Small intestine (tissue), 7 donors: ENCODE data around the gene UMAD1. TPM values are rescaled to one million over a fixed set of nuclear protein-coding genes. Genes with fewer than 3 reads are reported as not detected.

Experiments
- DNase-seq, 2 donors: peaks; one replicate each; pipeline versions ENCODE4 v3.0.0 to v3.0.0-alpha.2; 2013
- FAIRE-seq: peaks from 2 replicates; lab custom pipeline; 2012; peaks lifted over from hg19 to GRCh38; lab: Jason Lieb, UNC
- H3K27ac ChIP-seq, 3 donors: one replicate each; pipeline ENCODE4 v1.5.1; 2013; ENCODE audit warnings: low read length in 2 of 3, mild to moderate bottlenecking in 2 of 3, control low read depth in 1 of 3, inconsistent platforms in 1 of 3, low read depth in 1 of 3, moderate library complexity in 1 of 3
- H3K27me3 ChIP-seq, 3 donors: one replicate each; pipeline ENCODE4 v1.6.1; 2013; ENCODE audit warnings: low read length in 3 of 3, inconsistent platforms in 1 of 3; ENCODE audit not compliant: control insufficient read depth in 3 of 3, insufficient read depth in 3 of 3
- H3K36me3 ChIP-seq, 3 donors: one replicate each; pipeline ENCODE4 v1.6.1; 2013; ENCODE audit warnings: low read length in 3 of 3, inconsistent platforms in 1 of 3, low read depth in 1 of 3, mild to moderate bottlenecking in 1 of 3, moderate library complexity in 1 of 3; ENCODE audit not compliant: control insufficient read depth in 3 of 3, insufficient read depth in 2 of 3
- H3K4me1 ChIP-seq, 3 donors: one replicate each; pipeline ENCODE4 v1.6.1; 2013; ENCODE audit warnings: low read length in 2 of 3, inconsistent platforms in 1 of 3, low read depth in 1 of 3, mild to moderate bottlenecking in 1 of 3, moderate library complexity in 1 of 3; ENCODE audit not compliant: control insufficient read depth in 3 of 3, insufficient read depth in 2 of 3
- H3K4me3 ChIP-seq, 3 donors: one replicate each; pipeline ENCODE4 v1.5.1; 2013; ENCODE audit warnings: low read length in 3 of 3, control low read depth in 1 of 3, inconsistent platforms in 1 of 3, low read depth in 1 of 3, mild to moderate bottlenecking in 1 of 3, moderate library complexity in 1 of 3
- H3K9me3 ChIP-seq, 2 donors: one replicate each; pipeline ENCODE4 v1.6.1; 2013; ENCODE audit warnings: low read depth in 1 of 2, low read length in 1 of 2; ENCODE audit not compliant: control insufficient read depth in 2 of 2, insufficient read depth in 1 of 2
- WGBS, 3 donors: extraction: QIAGEN DNeasy Blood & Tissue Kit; methylation state at CpG; one replicate each; pipeline ENCODE4 v1.1.7; 2013; 5-methylcytosine and 5-hydroxymethylcytosine counted together
- polyA plus RNA-seq, 4 donors: library from polyadenylated mRNA; stranded (reverse) in 3 of 4; unstranded in 1 of 4; fragments of 200-250 nt in 3 of 4; fragments of 120-200 nt in 1 of 4; gene quantifications; one replicate each; pipeline versions ENCODE4 v1.2.1 to v1.2.3, GENCODE V29; 2013
- donor health status: healthy with polysubstance abuse.
- donor health status: control.
- donor health status: control.
- donor health status: Bipolar disorder and iron deficiency.
- donor health status: healthy.

UMAD1 gene
- polyA plus RNA-seq, 4 donors, result 9.2 to 21.2 (median 20.0) TPM

GRCh38 chr7:7698930-7699329 lies 58.4 kb downstream of the UMAD1 start:
- DNase-seq (no peak), FAIRE-seq (no peak)
- peaks cover 0 to 5% of the 10 kb centered on the region in 2 donors for H3K9me3 ChIP-seq
- peaks cover 0 to 3% (median 0%) of the 10 kb centered on the region in 3 donors for H3K4me1 ChIP-seq
- no peak overlapping the region for H3K4me3 ChIP-seq
- no peaks in the 10 kb centered on the region for H3K36me3 ChIP-seq
- no peak overlapping the region for H3K27ac ChIP-seq
- no peaks in the 10 kb centered on the region for H3K27me3 ChIP-seq
- WGBS, 3 donors, result 84 to 90% (median 86%) methylated on average over 2 of the region's 2 CpGs

GRCh38 chr7:7699380-7699779 lies 58.8 kb downstream of the UMAD1 start:
- no peak for DNase-seq
- H3K36me3 ChIP-seq, result no peaks in the 10 kb centered on the region
- FAIRE-seq, result no peak

GRCh38 chr7:7699970-7700369 lies 59.4 kb downstream of the UMAD1 start:
- no peak overlapping the region for H3K4me3 ChIP-seq
- H3K4me1 ChIP-seq, result peaks cover 0 to 3% (median 0%) of the 10 kb centered on the region in 3 donors
- H3K27me3 ChIP-seq, result no peaks in the 10 kb centered on the region
- no peak overlapping the region for H3K27ac ChIP-seq
- FAIRE-seq (no peak), DNase-seq (no peak)
- H3K9me3 ChIP-seq, result peaks cover 0 to 5% of the 10 kb centered on the region in 2 donors
- no peaks in the 10 kb centered on the region for H3K36me3 ChIP-seq

More at GRCh38 chr7:7699380-7699779, 58.8 kb downstream of the UMAD1 start:
- Histone ChIP-seq H3K27ac (no peak overlapping the region), H3K4me1 (peaks cover 0 to 3% (median 0%) of the 10 kb centered on the region in 3 donors), H3K27me3 (no peaks in the 10 kb centered on the region), H3K4me3 (no peak overlapping the region), H3K9me3 (peaks cover 0 to 5% of the 10 kb centered on the region in 2 donors)

GRCh38 chr7:7701527-7701926 lies 61.0 kb downstream of the UMAD1 start:
- 80 to 89% (median 87%) methylated on average over 1 of the region's 1 CpG for WGBS, 3 donors
- Histone ChIP-seq H3K36me3 (no peaks in the 10 kb centered on the region), H3K4me1 (peaks cover 0 to 3% (median 0%) of the 10 kb centered on the region in 3 donors), H3K9me3 (peaks cover 0 to 5% of the 10 kb centered on the region in 2 donors), H3K27me3 (no peaks in the 10 kb centered on the region), H3K4me3 (no peak overlapping the region), H3K27ac (no peak overlapping the region)
- DNase-seq (no peak), FAIRE-seq (no peak)

GRCh38 chr7:7702826-7703225 lies 62.3 kb downstream of the UMAD1 start:
- WGBS, 3 donors, result 26 to 62% (median 46%) methylated on average over 4 of the region's 4 CpGs
- Histone ChIP-seq H3K27ac (no peak overlapping the region), H3K4me3 (no peak overlapping the region), H3K27me3 (no peaks in the 10 kb centered on the region), H3K36me3 (no peaks in the 10 kb centered on the region), H3K4me1 (peaks cover 0 to 3% (median 0%) of the 10 kb centered on the region in 3 donors), H3K9me3 (peaks cover 0 to 5% of the 10 kb centered on the region in 2 donors)
- DNase-seq (peak in 1 of 2 donors; percentile 20), FAIRE-seq (no peak)

GRCh38 chr7:7703427-7703826 lies 62.9 kb downstream of the UMAD1 start:
- no peaks in the 10 kb centered on the region for H3K27me3 ChIP-seq
- peaks cover 0 to 3% (median 0%) of the 10 kb centered on the region in 3 donors for H3K4me1 ChIP-seq
- peak overlapping the region in 1 of 3 donors; percentile 24 for H3K27ac ChIP-seq
- peak overlapping the region in 1 of 3 donors; percentile 53 for H3K4me3 ChIP-seq
- H3K36me3 ChIP-seq, result no peaks in the 10 kb centered on the region
- peak; percentile 59 to 87 for DNase-seq
- FAIRE-seq, result no peak
- WGBS, 3 donors, result 18 to 62% (median 52%) methylated on average over 7 of the region's 7 CpGs
- H3K9me3 ChIP-seq, result peaks cover 0 to 5% of the 10 kb centered on the region in 2 donors

GRCh38 chr7:7704867-7705266 lies 64.3 kb downstream of the UMAD1 start:
- Histone ChIP-seq H3K27ac (no peak overlapping the region), H3K4me3 (no peak overlapping the region), H3K4me1 (peaks cover 0 to 8% (median 0%) of the 10 kb centered on the region in 3 donors), H3K36me3 (no peaks in the 10 kb centered on the region), H3K9me3 (peaks cover 0 to 5% of the 10 kb centered on the region in 2 donors), H3K27me3 (no peaks in the 10 kb centered on the region)
- 83 to 92% (median 90%) methylated on average over 4 of the region's 4 CpGs for WGBS, 3 donors
- FAIRE-seq (no peak), DNase-seq (no peak)

GRCh38 chr7:7705318-7705717 lies 64.8 kb downstream of the UMAD1 start:
- H3K9me3 ChIP-seq, result peaks cover 0 to under 1% of the 10 kb centered on the region in 2 donors
- FAIRE-seq, result no peak
- WGBS, 3 donors, result 74 to 87% (median 86%) methylated on average over 2 of the region's 2 CpGs

GRCh38 chr7:7706101-7706511 lies 65.6 kb downstream of the UMAD1 start:
- H3K36me3 ChIP-seq, result no peaks in the 10 kb centered on the region
- H3K4me3 ChIP-seq, result no peak overlapping the region
- H3K27me3 ChIP-seq, result no peaks in the 10 kb centered on the region
- H3K27ac ChIP-seq, result no peak overlapping the region
- FAIRE-seq, result no peak
- peaks cover 0 to 8% (median 0%) of the 10 kb centered on the region in 3 donors for H3K4me1 ChIP-seq
- no peaks in the 10 kb centered on the region for H3K9me3 ChIP-seq
- DNase-seq, result no peak
- 68 to 85% (median 72%) methylated on average over 1 of the region's 1 CpG for WGBS, 3 donors

More at GRCh38 chr7:7705318-7705717, 64.8 kb downstream of the UMAD1 start:
- Histone ChIP-seq H3K27me3 (no peaks in the 10 kb centered on the region), H3K27ac (no peak overlapping the region), H3K4me3 (no peak overlapping the region), H3K36me3 (no peaks in the 10 kb centered on the region), H3K4me1 (peaks cover 0 to 8% (median 0%) of the 10 kb centered on the region in 3 donors)
- no peak for DNase-seq
